H9 (cell line): ENCODE measurements around the gene ADGRG1. TPM values are rescaled to one million over a fixed set of nuclear protein-coding genes. Genes with fewer than 3 reads are reported as not detected.

Source experiments
- DNase-seq: peaks from one replicate; pipeline ENCODE4 v3.0.0-alpha.2; 2017
- H2AFZ ChIP-seq: one replicate; pipeline ENCODE4 v1.6.1; 2013; ENCODE audit warnings: mild to moderate bottlenecking, low read length, control low read depth, moderate library complexity
- H2AK5ac ChIP-seq: 2 replicates; pipeline ENCODE4 v1.6.1; 2013; ENCODE audit warnings: low read length, control low read depth, mixed read lengths; ENCODE audit not compliant: insufficient read length
- H2BK120ac ChIP-seq: one replicate; pipeline ENCODE4 v1.6.1; 2013; ENCODE audit warnings: low read depth, mild to moderate bottlenecking, low read length, control low read depth, inconsistent platforms; ENCODE audit not compliant: poor library complexity, severe bottlenecking
- H2BK12ac ChIP-seq: 2 replicates; pipeline ENCODE4 v1.6.1; 2013; ENCODE audit warnings: low read length, control low read depth, mixed read lengths, low read depth; ENCODE audit not compliant: insufficient read length
- H2BK15ac ChIP-seq: 2 replicates; pipeline ENCODE4 v1.6.1; 2013; ENCODE audit warnings: low read depth, low read length, control low read depth
- H2BK20ac ChIP-seq: one replicate; pipeline ENCODE4 v1.6.1; 2013; ENCODE audit warnings: low read depth, mild to moderate bottlenecking, low read length, control low read depth, inconsistent platforms; ENCODE audit not compliant: poor library complexity, severe bottlenecking
- H2BK5ac ChIP-seq: 2 replicates; pipeline ENCODE4 v1.6.1; 2013; ENCODE audit warnings: low read length, control low read depth, mixed read lengths; ENCODE audit not compliant: insufficient read length
- H3K14ac ChIP-seq: 2 replicates; pipeline ENCODE4 v1.6.1; 2013; ENCODE audit warnings: low read length, control low read depth; ENCODE audit not compliant: insufficient read depth
- H3K18ac ChIP-seq: 2 replicates; pipeline ENCODE4 v1.6.1; 2013; ENCODE audit warnings: low read depth, mild to moderate bottlenecking, mixed read lengths, low read length, control low read depth; ENCODE audit not compliant: insufficient read length
- H3K23ac ChIP-seq: 2 replicates; pipeline ENCODE4 v1.6.1; 2013; ENCODE audit warnings: low read length, control low read depth, mixed read lengths, low read depth; ENCODE audit not compliant: insufficient read length
- H3K23me2 ChIP-seq: 2 replicates; pipeline ENCODE4 v1.6.1; 2013; ENCODE audit warnings: low read depth, mild to moderate bottlenecking, mixed read lengths, low read length, control low read depth; ENCODE audit not compliant: insufficient read length, poor library complexity, severe bottlenecking
- H3K27ac ChIP-seq: 2 replicates; pipeline ENCODE4 v1.5.1; 2013; ENCODE audit warnings: low read length, control low read depth, mixed read lengths, low read depth; ENCODE audit not compliant: insufficient read length
- H3K27me3 ChIP-seq: 2 replicates; pipeline ENCODE4 v1.6.1; 2013; ENCODE audit warnings: low read length, control low read depth, inconsistent platforms; ENCODE audit not compliant: insufficient read depth
- H3K4ac ChIP-seq: 2 replicates; pipeline ENCODE4 v1.6.1; 2013; ENCODE audit warnings: low read depth, mild to moderate bottlenecking, control low read depth, inconsistent platforms, low read length, moderate library complexity
- H3K4me1 ChIP-seq: 2 replicates; pipeline ENCODE4 v1.6.1; 2013; ENCODE audit warnings: low read length, control low read depth, inconsistent platforms; ENCODE audit not compliant: insufficient read depth
- H3K4me2 ChIP-seq: 2 replicates; pipeline ENCODE4 v1.6.1; 2013; ENCODE audit warnings: low read length, control low read depth, mixed read lengths; ENCODE audit not compliant: insufficient read length, insufficient read depth
- H3K56ac ChIP-seq: 2 replicates; pipeline ENCODE4 v1.6.1; 2013; ENCODE audit warnings: low read depth, mild to moderate bottlenecking, mixed read lengths, low read length, control low read depth; ENCODE audit not compliant: insufficient read length
- H3K79me1 ChIP-seq: 2 replicates; pipeline ENCODE4 v1.6.1; 2013; ENCODE audit warnings: low read depth, mild to moderate bottlenecking, moderate library complexity, low read length, control low read depth, inconsistent platforms; ENCODE audit not compliant: insufficient read depth, poor library complexity, severe bottlenecking
- H3K79me2 ChIP-seq: 2 replicates; pipeline ENCODE4 v1.6.1; 2013; ENCODE audit warnings: low read length, control low read depth, inconsistent platforms; ENCODE audit not compliant: insufficient read depth
- H3K9ac ChIP-seq: 2 replicates; pipeline ENCODE4 v1.6.1; 2013; ENCODE audit warnings: low read length, control low read depth, mixed read lengths; ENCODE audit not compliant: insufficient read length; ENCODE audit errors: extremely low read depth
- H3K9me3 ChIP-seq: one replicate; pipeline ENCODE4 v1.6.1; 2013; ENCODE audit warnings: low read depth, low read length, inconsistent platforms; ENCODE audit not compliant: control insufficient read depth
- H3T11ph ChIP-seq: one replicate; pipeline ENCODE4 v1.6.1; 2013; ENCODE audit warnings: mild to moderate bottlenecking, low read length, control low read depth, inconsistent platforms
- H4K20me1 ChIP-seq: one replicate; pipeline ENCODE4 v1.6.1; 2013; ENCODE audit not compliant: control insufficient read depth, insufficient read length, insufficient read depth
- H4K5ac ChIP-seq: 2 replicates; pipeline ENCODE4 v1.6.1; 2013; ENCODE audit warnings: low read depth, mild to moderate bottlenecking, mixed read lengths, low read length, control low read depth; ENCODE audit not compliant: insufficient read length
- H4K8ac ChIP-seq: replicated peaks from 2 replicates; pipeline ENCODE4 v1.6.1; 2013; ENCODE audit warnings: low read length, control low read depth, mixed read lengths, low read depth; ENCODE audit not compliant: insufficient read length
- H4K91ac ChIP-seq: 2 replicates; pipeline ENCODE4 v1.6.1; 2013; ENCODE audit warnings: low read depth, mild to moderate bottlenecking, moderate library complexity, mixed read lengths, low read length, control low read depth; ENCODE audit not compliant: insufficient read length
- H3K27ac Mint-ChIP-seq, 3 experiments: 2 replicates in 2 of 3; 3 replicates in 1 of 3; pipeline ENCODE4 v1.8.0; 2020 to 2021; ENCODE audit warnings: mixed read lengths in 3 of 3, mild to moderate bottlenecking in 1 of 3, moderate library complexity in 1 of 3
- H3K27me3 Mint-ChIP-seq: 2 replicates; pipeline ENCODE4 v1.8.0; 2021; ENCODE audit warnings: low read depth, mild to moderate bottlenecking, moderate library complexity, mixed read lengths
- H3K36me3 Mint-ChIP-seq, 3 experiments: 2 replicates in 2 of 3; 3 replicates in 1 of 3; pipeline ENCODE4 v1.8.0; 2020 to 2021; ENCODE audit warnings: low read depth in 3 of 3, mixed read lengths in 3 of 3; ENCODE audit not compliant: insufficient read depth in 1 of 3
- H3K4me1 Mint-ChIP-seq, 2 experiments: 2 replicates each; pipeline ENCODE4 v1.8.0; 2020; ENCODE audit warnings: mixed read lengths in 2 of 2
- H3K4me3 Mint-ChIP-seq, 2 experiments: 2 replicates in 1 of 2; 3 replicates in 1 of 2; pipeline ENCODE4 v1.8.0; 2020 to 2021; ENCODE audit warnings: mild to moderate bottlenecking in 2 of 2, mixed read lengths in 2 of 2, moderate library complexity in 1 of 2
- H3K9me3 Mint-ChIP-seq, 2 experiments: 2 replicates in 1 of 2; 3 replicates in 1 of 2; pipeline ENCODE4 v1.8.0; 2020; ENCODE audit warnings: mild to moderate bottlenecking in 2 of 2, mixed read lengths in 2 of 2, moderate library complexity in 1 of 2
- WGBS: extraction: QIAGEN DNeasy Blood & Tissue Kit; methylation state at CpG from one replicate; pipeline ENCODE4 v1.1.7; 2013; ENCODE audit warnings: missing lambda C conversion rate, low lambda C conversion rate, mixed read lengths; ENCODE audit not compliant: insufficient read length; ENCODE audit errors: extremely low coverage; 5-methylcytosine and 5-hydroxymethylcytosine counted together
- total RNA-seq: library from RNA; stranded (reverse); gene quantifications from 2 replicates; pipeline ENCODE4 v1.2.1, GENCODE V29; 2021
- TF ChIP-seq, protein P1 (sequence below): fragments of 200-600 bp; sonication (generic); conservative IDR thresholded peaks from 3 replicates; pipeline ENCODE4 v1.8.0; 2021; ENCODE audit warnings: antibody characterized with exemption, mild to moderate bottlenecking

Gene ADGRG1
- total RNA-seq, 1 experiment from 2014 or later = 1.1 TPM

DNA sequence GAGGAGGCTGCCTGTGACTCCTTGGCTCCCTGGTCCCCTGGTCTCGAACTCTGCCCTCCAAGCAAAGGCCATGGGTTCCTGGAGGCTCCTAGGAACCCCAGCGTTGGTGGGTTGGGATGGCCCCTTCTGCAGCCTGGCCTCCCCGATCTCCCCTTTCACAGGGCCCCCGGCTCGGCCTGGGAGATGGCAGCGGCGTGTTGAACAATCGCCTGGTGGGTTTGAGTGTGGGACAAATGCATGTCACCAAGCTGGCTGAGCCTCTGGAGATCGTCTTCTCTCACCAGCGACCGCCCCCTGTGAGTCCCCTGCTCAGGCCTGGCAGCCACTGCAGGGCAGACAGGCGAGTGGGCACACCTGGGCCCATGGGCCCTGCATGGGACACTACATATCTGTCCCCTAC is 50.6 kb downstream of the ADGRG1 start:
- Histone ChIP-seq H2BK15ac (no peak overlapping the region), H3K9me3 (no peaks in the 10 kb centered on the region), H4K20me1 (no peaks in the 10 kb centered on the region), H3K4me1 (peaks cover 4% of the 10 kb centered on the region; the same call in 1 of the 2 replicates), H3K18ac (no peak overlapping the region), H3K56ac (no peak overlapping the region), H3T11ph (no peak overlapping the region), H2BK20ac (no peak overlapping the region), H3K79me1 (no peaks in the 10 kb centered on the region), H3K27me3 (no peaks in the 10 kb centered on the region), H2BK5ac (no peak overlapping the region), H2AFZ (no peak overlapping the region), H4K8ac (no peak overlapping the region), H2BK120ac (no peak overlapping the region), H2AK5ac (no peak overlapping the region), H3K4ac (no peak overlapping the region), H2BK12ac (no peak overlapping the region), H3K23ac (no peak overlapping the region), H4K91ac (no peak overlapping the region), H4K5ac (no peak overlapping the region), H3K9ac (no peak overlapping the region), H3K14ac (peak overlapping the region; percentile 31; the same call in 1 of the 2 replicates), H3K23me2 (no peaks in the 10 kb centered on the region), H3K27ac (no peak overlapping the region), H3K4me2 (no peak overlapping the region), H3K79me2 (no peaks in the 10 kb centered on the region)
- Mint-ChIP-seq H3K27ac (no peak overlapping the region; a peak in 1 of 7 replicates), H3K27me3 (peaks cover 12% of the 10 kb centered on the region), H3K36me3 (no peaks in the 10 kb centered on the region), H3K9me3 (no peaks in the 10 kb centered on the region), H3K4me1 (peaks cover 2 to 47% of the 10 kb centered on the region in 2 experiments), H3K4me3 (no peak overlapping the region)
- TF ChIP-seq, protein P1, sequence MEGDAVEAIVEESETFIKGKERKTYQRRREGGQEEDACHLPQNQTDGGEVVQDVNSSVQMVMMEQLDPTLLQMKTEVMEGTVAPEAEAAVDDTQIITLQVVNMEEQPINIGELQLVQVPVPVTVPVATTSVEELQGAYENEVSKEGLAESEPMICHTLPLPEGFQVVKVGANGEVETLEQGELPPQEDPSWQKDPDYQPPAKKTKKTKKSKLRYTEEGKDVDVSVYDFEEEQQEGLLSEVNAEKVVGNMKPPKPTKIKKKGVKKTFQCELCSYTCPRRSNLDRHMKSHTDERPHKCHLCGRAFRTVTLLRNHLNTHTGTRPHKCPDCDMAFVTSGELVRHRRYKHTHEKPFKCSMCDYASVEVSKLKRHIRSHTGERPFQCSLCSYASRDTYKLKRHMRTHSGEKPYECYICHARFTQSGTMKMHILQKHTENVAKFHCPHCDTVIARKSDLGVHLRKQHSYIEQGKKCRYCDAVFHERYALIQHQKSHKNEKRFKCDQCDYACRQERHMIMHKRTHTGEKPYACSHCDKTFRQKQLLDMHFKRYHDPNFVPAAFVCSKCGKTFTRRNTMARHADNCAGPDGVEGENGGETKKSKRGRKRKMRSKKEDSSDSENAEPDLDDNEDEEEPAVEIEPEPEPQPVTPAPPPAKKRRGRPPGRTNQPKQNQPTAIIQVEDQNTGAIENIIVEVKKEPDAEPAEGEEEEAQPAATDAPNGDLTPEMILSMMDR = no peak
- WGBS = no CpG with 5 or more reads among the region's 12 CpGs
- no peak for DNase-seq
